Measurements from ENCODE around the gene CHSY3.
A peak's percentile ranks its signal among the peaks of the same experiment; 100 is the strongest.

DNA sequence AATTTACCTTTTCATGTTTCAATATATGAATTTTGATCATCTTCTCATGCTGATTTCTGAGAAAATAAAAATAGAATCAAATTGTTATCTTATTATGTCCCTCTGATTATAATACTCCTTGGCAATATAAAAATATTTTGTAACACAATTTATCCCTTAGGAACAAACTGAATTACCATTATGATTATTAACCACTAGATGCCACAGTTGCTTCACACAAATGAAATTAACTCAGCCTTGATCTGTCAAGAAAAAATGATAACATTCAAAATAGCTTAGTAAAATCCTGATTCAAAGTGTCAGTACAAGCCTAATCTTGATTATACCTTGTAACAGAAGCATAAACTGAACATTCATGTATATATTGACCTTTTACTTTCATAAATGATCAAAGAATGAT is 4.8 kb upstream of the CHSY3 start:
- TF ChIP-seq, protein P1, sequence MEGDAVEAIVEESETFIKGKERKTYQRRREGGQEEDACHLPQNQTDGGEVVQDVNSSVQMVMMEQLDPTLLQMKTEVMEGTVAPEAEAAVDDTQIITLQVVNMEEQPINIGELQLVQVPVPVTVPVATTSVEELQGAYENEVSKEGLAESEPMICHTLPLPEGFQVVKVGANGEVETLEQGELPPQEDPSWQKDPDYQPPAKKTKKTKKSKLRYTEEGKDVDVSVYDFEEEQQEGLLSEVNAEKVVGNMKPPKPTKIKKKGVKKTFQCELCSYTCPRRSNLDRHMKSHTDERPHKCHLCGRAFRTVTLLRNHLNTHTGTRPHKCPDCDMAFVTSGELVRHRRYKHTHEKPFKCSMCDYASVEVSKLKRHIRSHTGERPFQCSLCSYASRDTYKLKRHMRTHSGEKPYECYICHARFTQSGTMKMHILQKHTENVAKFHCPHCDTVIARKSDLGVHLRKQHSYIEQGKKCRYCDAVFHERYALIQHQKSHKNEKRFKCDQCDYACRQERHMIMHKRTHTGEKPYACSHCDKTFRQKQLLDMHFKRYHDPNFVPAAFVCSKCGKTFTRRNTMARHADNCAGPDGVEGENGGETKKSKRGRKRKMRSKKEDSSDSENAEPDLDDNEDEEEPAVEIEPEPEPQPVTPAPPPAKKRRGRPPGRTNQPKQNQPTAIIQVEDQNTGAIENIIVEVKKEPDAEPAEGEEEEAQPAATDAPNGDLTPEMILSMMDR (IDR thresholded peaks at IDR 0.05; ENCODE audit: low read depth, low read length, missing input control), result peak; percentile 51
- TF ChIP-seq, protein P2, sequence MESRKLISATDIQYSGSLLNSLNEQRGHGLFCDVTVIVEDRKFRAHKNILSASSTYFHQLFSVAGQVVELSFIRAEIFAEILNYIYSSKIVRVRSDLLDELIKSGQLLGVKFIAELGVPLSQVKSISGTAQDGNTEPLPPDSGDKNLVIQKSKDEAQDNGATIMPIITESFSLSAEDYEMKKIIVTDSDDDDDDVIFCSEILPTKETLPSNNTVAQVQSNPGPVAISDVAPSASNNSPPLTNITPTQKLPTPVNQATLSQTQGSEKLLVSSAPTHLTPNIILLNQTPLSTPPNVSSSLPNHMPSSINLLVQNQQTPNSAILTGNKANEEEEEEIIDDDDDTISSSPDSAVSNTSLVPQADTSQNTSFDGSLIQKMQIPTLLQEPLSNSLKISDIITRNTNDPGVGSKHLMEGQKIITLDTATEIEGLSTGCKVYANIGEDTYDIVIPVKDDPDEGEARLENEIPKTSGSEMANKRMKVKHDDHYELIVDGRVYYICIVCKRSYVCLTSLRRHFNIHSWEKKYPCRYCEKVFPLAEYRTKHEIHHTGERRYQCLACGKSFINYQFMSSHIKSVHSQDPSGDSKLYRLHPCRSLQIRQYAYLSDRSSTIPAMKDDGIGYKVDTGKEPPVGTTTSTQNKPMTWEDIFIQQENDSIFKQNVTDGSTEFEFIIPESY (IDR thresholded peaks at IDR 0.05), result no peak
- TF ChIP-seq, protein P3, sequence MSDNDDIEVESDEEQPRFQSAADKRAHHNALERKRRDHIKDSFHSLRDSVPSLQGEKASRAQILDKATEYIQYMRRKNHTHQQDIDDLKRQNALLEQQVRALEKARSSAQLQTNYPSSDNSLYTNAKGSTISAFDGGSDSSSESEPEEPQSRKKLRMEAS (IDR thresholded peaks at IDR 0.05), result no peak
- TF ChIP-seq YY1 (IDR thresholded peaks at IDR 0.05) (no peak), RAD21 (IDR thresholded peaks at IDR 0.05) (peak; percentile 87), SP1 (IDR thresholded peaks at IDR 0.05) (no peak), RXRA (IDR thresholded peaks at IDR 0.05) (no peak), GABPA (IDR thresholded peaks at IDR 0.05 in 1 of 2, conservative IDR thresholded peaks at IDR 0.05 in 1 of 2) (no peak)

All from liver (tissue), 3 donors.